Measurements from ENCODE around the gene SFXN5. TPM values are rescaled to one million over a fixed set of nuclear protein-coding genes. Genes with fewer than 3 reads are reported as not detected.

The SFXN5 gene
- total RNA-seq, 2 donors from 2014 or later = 16.1 to 26.4 TPM

- Histone ChIP-seq H3K9ac (ENCODE audit: low read depth in 2 of 2, low read length in 2 of 2) (no peak overlapping the region), H3K9me3 (no peaks in the 10 kb centered on the region), H3K27me3 (no peaks in the 10 kb centered on the region), H3K4me1 (no peaks in the 10 kb centered on the region), H3K36me3 (no peaks in the 10 kb centered on the region), H3K27ac (no peak overlapping the region), H3K4me3 (no peak overlapping the region)
- DNase-seq = no peak
- no peak for TF ChIP-seq CTCF (IDR thresholded peaks at IDR 0.05)
- intact Hi-C loops (cut with DNase I) = no loop called here
Observed at GRCh38 chr2:73006969-73007710, 64.4 kb downstream of the SFXN5 start.

- Histone ChIP-seq H3K36me3 (no peaks in the 10 kb centered on the region), H3K9ac (ENCODE audit: low read depth in 2 of 2, low read length in 2 of 2) (no peak overlapping the region), H3K9me3 (no peaks in the 10 kb centered on the region), H3K4me1 (no peaks in the 10 kb centered on the region), H3K27ac (no peak overlapping the region), H3K4me3 (no peak overlapping the region), H3K27me3 (no peaks in the 10 kb centered on the region)
- no peak for TF ChIP-seq CTCF (IDR thresholded peaks at IDR 0.05)
- no peak for DNase-seq
- intact Hi-C loops (cut with DNase I) = no loop called here
Observed at GRCh38 chr2:73004889-73005596, 66.5 kb downstream of the SFXN5 start.

GRCh38 chr2:73004466-73004865, 67.0 kb downstream of the SFXN5 start:
- H3K4me3 ChIP-seq = no peak overlapping the region
- H3K36me3 ChIP-seq = no peaks in the 10 kb centered on the region
- H3K27me3 ChIP-seq = no peaks in the 10 kb centered on the region
- no peaks in the 10 kb centered on the region for H3K4me1 ChIP-seq
- no peak overlapping the region for H3K27ac ChIP-seq
- intact Hi-C loops (cut with DNase I) = no loop called here
- no peak overlapping the region for H3K9ac ChIP-seq (ENCODE audit: low read depth in 2 of 2, low read length in 2 of 2)
- TF ChIP-seq CTCF (IDR thresholded peaks at IDR 0.05) = no peak
- DNase-seq = no peak
- no peaks in the 10 kb centered on the region for H3K9me3 ChIP-seq

GRCh38 chr2:73003027-73003426, 68.5 kb downstream of the SFXN5 start:
- Histone ChIP-seq H3K9ac (ENCODE audit: low read depth in 2 of 2, low read length in 2 of 2) (no peak overlapping the region), H3K4me1 (no peaks in the 10 kb centered on the region), H3K27me3 (no peaks in the 10 kb centered on the region), H3K27ac (no peak overlapping the region), H3K4me3 (no peak overlapping the region), H3K36me3 (no peaks in the 10 kb centered on the region), H3K9me3 (no peaks in the 10 kb centered on the region)
- intact Hi-C loops (cut with DNase I) = no loop called here
- no peak for TF ChIP-seq CTCF (IDR thresholded peaks at IDR 0.05)
- DNase-seq = no peak

- Histone ChIP-seq H3K27ac (no peak overlapping the region), H3K4me1 (no peaks in the 10 kb centered on the region), H3K9me3 (no peaks in the 10 kb centered on the region), H3K36me3 (no peaks in the 10 kb centered on the region), H3K4me3 (no peak overlapping the region), H3K9ac (ENCODE audit: low read depth in 2 of 2, low read length in 2 of 2) (no peak overlapping the region), H3K27me3 (no peaks in the 10 kb centered on the region)
- intact Hi-C loops (cut with DNase I) = no loop called here
- no peak for TF ChIP-seq CTCF (IDR thresholded peaks at IDR 0.05)
- no peak for DNase-seq
Observed at GRCh38 chr2:73000808-73001570, 70.5 kb downstream of the SFXN5 start.
